Activated naive CD4-positive, alpha-beta T cell treated with anti-CD3 and anti-CD28 coated beads for 36 hours (primary cell): ENCODE data around the gene GNAO1. TPM values are rescaled to one million over a fixed set of nuclear protein-coding genes. Genes with fewer than 3 reads are reported as not detected.

ENCODE experiments used
- CTCF ChIA-PET: fragments of 350-600 bp; sonication (Branson Sonifier 250); formaldehyde crosslinking; loops from one replicate; lab custom pipeline; 2021; ENCODE audit warnings: antibody characterized with exemption; lab: Charles Lee
- DNase-seq: peaks from one replicate; pipeline ENCODE4 v3.0.0-alpha.2; 2020
- H3K27ac Mint-ChIP-seq: one replicate; pipeline ENCODE4 v1.8.0; 2021; ENCODE audit warnings: mild to moderate bottlenecking, mixed read lengths
- H3K27me3 Mint-ChIP-seq: one replicate; pipeline ENCODE4 v1.8.0; 2021; ENCODE audit warnings: low read depth, mixed read lengths
- H3K36me3 Mint-ChIP-seq: one replicate; pipeline ENCODE4 v1.8.0; 2021; ENCODE audit warnings: low read depth, mixed read lengths
- H3K4me1 Mint-ChIP-seq: one replicate; pipeline ENCODE4 v1.8.0; 2021; ENCODE audit warnings: low read depth, mixed read lengths
- H3K4me3 Mint-ChIP-seq: one replicate; pipeline ENCODE4 v1.8.0; 2021; ENCODE audit warnings: mild to moderate bottlenecking, moderate library complexity, mixed read lengths
- H3K9me3 Mint-ChIP-seq: one replicate; pipeline ENCODE4 v1.8.0; 2021; ENCODE audit warnings: mixed read lengths
- intact Hi-C: fragments of 100-400 bp; cut with micrococcal nuclease; formaldehyde crosslinking; loops from one replicate; pipeline ENCODE4 v1.15.1; 2023
- total RNA-seq, 2 experiments: library from RNA; stranded (reverse); gene quantifications; one replicate each; pipeline ENCODE4 v1.2.3, GENCODE V29; 2021

Gene GNAO1
- total RNA-seq, 2 experiments from 2014 or later: 0.25 to 0.50 TPM

- H3K27me3 Mint-ChIP-seq: no peaks in the 10 kb centered on the region
- no peaks in the 10 kb centered on the region for H3K9me3 Mint-ChIP-seq
- no peak overlapping the region for H3K27ac Mint-ChIP-seq
- CTCF ChIA-PET: no interaction called here
- H3K36me3 Mint-ChIP-seq: no peaks in the 10 kb centered on the region
- intact Hi-C loops: no loop called here
- no peak overlapping the region for H3K4me3 Mint-ChIP-seq
- no peak for DNase-seq
- no peaks in the 10 kb centered on the region for H3K4me1 Mint-ChIP-seq
Measured at GRCh38 chr16:56246051-56246817, 54.9 kb downstream of the GNAO1 start.

- Mint-ChIP-seq H3K9me3 (no peaks in the 10 kb centered on the region), H3K27ac (no peak overlapping the region), H3K4me3 (no peak overlapping the region), H3K4me1 (no peaks in the 10 kb centered on the region), H3K36me3 (no peaks in the 10 kb centered on the region), H3K27me3 (no peaks in the 10 kb centered on the region)
- CTCF ChIA-PET: no interaction called here
- no peak for DNase-seq
- intact Hi-C loops: no loop called here
Measured at GRCh38 chr16:56247018-56247417, 55.7 kb downstream of the GNAO1 start.

GRCh38 chr16:56247808-56248207 lies 56.5 kb downstream of the GNAO1 start:
- CTCF ChIA-PET: no interaction called here
- DNase-seq: no peak
- H3K9me3 Mint-ChIP-seq: no peaks in the 10 kb centered on the region
- no peaks in the 10 kb centered on the region for H3K36me3 Mint-ChIP-seq
- intact Hi-C loops: no loop called here
- H3K27ac Mint-ChIP-seq: no peak overlapping the region
- H3K4me3 Mint-ChIP-seq: no peak overlapping the region
- no peaks in the 10 kb centered on the region for H3K4me1 Mint-ChIP-seq
- no peaks in the 10 kb centered on the region for H3K27me3 Mint-ChIP-seq

- Mint-ChIP-seq H3K36me3 (no peaks in the 10 kb centered on the region), H3K4me3 (no peak overlapping the region), H3K9me3 (no peaks in the 10 kb centered on the region), H3K27me3 (no peaks in the 10 kb centered on the region), H3K4me1 (no peaks in the 10 kb centered on the region), H3K27ac (no peak overlapping the region)
- intact Hi-C loops: no loop called here
- DNase-seq: no peak
- CTCF ChIA-PET: interaction anchor here (1.3 kb wide), 1 partner anchor 66 kb away, joined by 3 read pairs; no protein-coding TSS in a partner anchor
Measured at GRCh38 chr16:56252835-56253234, 61.5 kb downstream of the GNAO1 start.

- Mint-ChIP-seq H3K27me3 (no peaks in the 10 kb centered on the region), H3K9me3 (no peaks in the 10 kb centered on the region), H3K27ac (no peak overlapping the region), H3K36me3 (no peaks in the 10 kb centered on the region), H3K4me1 (no peaks in the 10 kb centered on the region), H3K4me3 (no peak overlapping the region)
- CTCF ChIA-PET: no interaction called here
- DNase-seq: no peak
- intact Hi-C loops: no loop called here
Measured at GRCh38 chr16:56255904-56256303, 64.6 kb downstream of the GNAO1 start.

GRCh38 chr16:56257239-56257638 lies 66.0 kb downstream of the GNAO1 start:
- DNase-seq: no peak
- Mint-ChIP-seq H3K4me1 (peaks cover 4% of the 10 kb centered on the region), H3K4me3 (no peak overlapping the region), H3K36me3 (no peaks in the 10 kb centered on the region), H3K27ac (no peak overlapping the region), H3K27me3 (no peaks in the 10 kb centered on the region), H3K9me3 (no peaks in the 10 kb centered on the region)
- intact Hi-C loops: no loop called here
- CTCF ChIA-PET: no interaction called here

GRCh38 chr16:56257666-56258342 lies 66.5 kb downstream of the GNAO1 start:
- intact Hi-C loops: no loop called here
- no peaks in the 10 kb centered on the region for H3K27me3 Mint-ChIP-seq
- H3K4me1 Mint-ChIP-seq: peaks cover 8% of the 10 kb centered on the region
- H3K9me3 Mint-ChIP-seq: no peaks in the 10 kb centered on the region
- H3K36me3 Mint-ChIP-seq: no peaks in the 10 kb centered on the region
- H3K27ac Mint-ChIP-seq: no peak overlapping the region
- no peak overlapping the region for H3K4me3 Mint-ChIP-seq
- CTCF ChIA-PET: no interaction called here
- DNase-seq: no peak

- intact Hi-C loops: no loop called here
- H3K4me3 Mint-ChIP-seq: no peak overlapping the region
- no peaks in the 10 kb centered on the region for H3K27me3 Mint-ChIP-seq
- CTCF ChIA-PET: interaction anchor here (1.1 kb wide), 1 partner anchor 56 kb away, joined by 3 read pairs; no protein-coding TSS in a partner anchor
- no peaks in the 10 kb centered on the region for H3K9me3 Mint-ChIP-seq
- H3K27ac Mint-ChIP-seq: no peak overlapping the region
- peaks cover 11% of the 10 kb centered on the region for H3K4me1 Mint-ChIP-seq
- no peaks in the 10 kb centered on the region for H3K36me3 Mint-ChIP-seq
- no peak for DNase-seq
Measured at GRCh38 chr16:56258508-56259424, 67.5 kb downstream of the GNAO1 start.

GRCh38 chr16:56259425-56259779 lies 68.1 kb downstream of the GNAO1 start:
- DNase-seq: no peak
- Mint-ChIP-seq H3K4me3 (no peak overlapping the region), H3K27me3 (no peaks in the 10 kb centered on the region), H3K9me3 (no peaks in the 10 kb centered on the region), H3K36me3 (no peaks in the 10 kb centered on the region), H3K4me1 (peaks cover 11% of the 10 kb centered on the region), H3K27ac (no peak overlapping the region)
- CTCF ChIA-PET: interaction anchor here (1.1 kb wide), 1 partner anchor 56 kb away, joined by 3 read pairs; no protein-coding TSS in a partner anchor
- intact Hi-C loops: no loop called here

- DNase-seq: no peak
- Mint-ChIP-seq H3K4me1 (peaks cover 11% of the 10 kb centered on the region), H3K27ac (no peak overlapping the region), H3K27me3 (no peaks in the 10 kb centered on the region), H3K9me3 (no peaks in the 10 kb centered on the region), H3K4me3 (no peak overlapping the region), H3K36me3 (no peaks in the 10 kb centered on the region)
- intact Hi-C loops: no loop called here
- CTCF ChIA-PET: interaction anchor here (0.6 to 1.1 kb wide), 2 partner anchors 57 to 96 kb away, joined by 3 to 4 read pairs; no protein-coding TSS in a partner anchor
Measured at GRCh38 chr16:56260378-56261160, 69.3 kb downstream of the GNAO1 start.

- H3K4me3 Mint-ChIP-seq: no peak overlapping the region
- DNase-seq: no peak
- H3K9me3 Mint-ChIP-seq: no peaks in the 10 kb centered on the region
- H3K4me1 Mint-ChIP-seq: peaks cover 11% of the 10 kb centered on the region
- no peaks in the 10 kb centered on the region for H3K36me3 Mint-ChIP-seq
- no peaks in the 10 kb centered on the region for H3K27me3 Mint-ChIP-seq
- CTCF ChIA-PET: interaction anchor here (0.9 kb wide), 1 partner anchor 797 kb away, joined by 3 read pairs; no protein-coding TSS in a partner anchor
- intact Hi-C loops: no loop called here
- H3K27ac Mint-ChIP-seq: no peak overlapping the region
Measured at GRCh38 chr16:56261656-56262055, 70.4 kb downstream of the GNAO1 start.
